ENCODE measurements around the gene GLOD5. TPM values are rescaled to one million over a fixed set of nuclear protein-coding genes. Genes with fewer than 3 reads are reported as not detected.

GLOD5 gene
- total RNA-seq, 2 experiments from 2014 or later: not detected

- no peak overlapping the region for H3K4me2 ChIP-seq (ENCODE audit: low read length)
- no peak overlapping the region for H2AFZ ChIP-seq (ENCODE audit: low read length)
- H3K36me3 ChIP-seq (ENCODE audit: insufficient read depth, low read length): no peaks in the 10 kb centered on the region
- H3K4me1 ChIP-seq (ENCODE audit: insufficient read depth, low read length, poor library complexity, severe bottlenecking): peaks cover 2% of the 10 kb centered on the region
- no peaks in the 10 kb centered on the region for H3K79me2 ChIP-seq (ENCODE audit: insufficient read depth, low read depth, low read length)
- H3K9me3 ChIP-seq (ENCODE audit: low read length): no peaks in the 10 kb centered on the region
- no peaks in the 10 kb centered on the region for H4K20me1 ChIP-seq (ENCODE audit: insufficient read depth, low read length)
- ChIA-PET CTCF (ENCODE audit: unreplicated experiment) (no interaction called here), POLR2A (no interaction called here)
- H3K4me3 ChIP-seq (ENCODE audit: low read depth, low read length, poor library complexity, severe bottlenecking): no peak overlapping the region
- H3K9me2 ChIP-seq (ENCODE audit: insufficient read depth, low read length): no peaks in the 10 kb centered on the region
- H3K27ac ChIP-seq (ENCODE audit: low read depth, low read length, poor library complexity, severe bottlenecking): no peak overlapping the region
- intact Hi-C loops (cut with micrococcal nuclease; ENCODE audit: unreplicated experiment): no loop called here
- no TSS peak for BruUV-seq (replicated peaks)
- DNase-seq (ENCODE audit: low spot score): no peak
- TF ChIP-seq EZH2phosphoT487 (IDR thresholded peaks at IDR 0.05; ENCODE audit: borderline replicate concordance, low read depth, low read length): no peak
- TF ChIP-seq, protein P1, sequence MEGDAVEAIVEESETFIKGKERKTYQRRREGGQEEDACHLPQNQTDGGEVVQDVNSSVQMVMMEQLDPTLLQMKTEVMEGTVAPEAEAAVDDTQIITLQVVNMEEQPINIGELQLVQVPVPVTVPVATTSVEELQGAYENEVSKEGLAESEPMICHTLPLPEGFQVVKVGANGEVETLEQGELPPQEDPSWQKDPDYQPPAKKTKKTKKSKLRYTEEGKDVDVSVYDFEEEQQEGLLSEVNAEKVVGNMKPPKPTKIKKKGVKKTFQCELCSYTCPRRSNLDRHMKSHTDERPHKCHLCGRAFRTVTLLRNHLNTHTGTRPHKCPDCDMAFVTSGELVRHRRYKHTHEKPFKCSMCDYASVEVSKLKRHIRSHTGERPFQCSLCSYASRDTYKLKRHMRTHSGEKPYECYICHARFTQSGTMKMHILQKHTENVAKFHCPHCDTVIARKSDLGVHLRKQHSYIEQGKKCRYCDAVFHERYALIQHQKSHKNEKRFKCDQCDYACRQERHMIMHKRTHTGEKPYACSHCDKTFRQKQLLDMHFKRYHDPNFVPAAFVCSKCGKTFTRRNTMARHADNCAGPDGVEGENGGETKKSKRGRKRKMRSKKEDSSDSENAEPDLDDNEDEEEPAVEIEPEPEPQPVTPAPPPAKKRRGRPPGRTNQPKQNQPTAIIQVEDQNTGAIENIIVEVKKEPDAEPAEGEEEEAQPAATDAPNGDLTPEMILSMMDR (conservative IDR thresholded peaks at IDR 0.05; ENCODE audit: low read length): no peak
Observed at GRCh38 chrX:48794911-48795515, 33.5 kb downstream of the GLOD5 start.

DNA sequence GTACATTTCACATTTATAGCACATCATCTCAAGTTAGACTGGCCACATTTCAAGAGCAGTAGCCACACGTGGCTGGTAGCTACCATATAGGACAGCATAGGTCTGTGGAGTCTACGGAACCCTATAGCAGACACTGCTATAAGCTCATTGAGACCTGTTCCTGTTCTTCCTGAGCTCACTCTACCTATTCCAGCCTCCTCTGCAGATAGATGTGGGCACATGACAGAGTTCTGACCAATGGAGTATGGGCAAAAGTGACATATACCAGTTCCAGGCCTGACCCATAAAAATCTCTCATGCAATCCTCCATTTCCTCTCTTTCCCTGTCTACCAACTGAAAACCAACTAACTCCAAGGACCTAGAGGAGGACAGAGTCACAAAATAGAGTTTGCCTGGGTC lies 36.8 kb downstream of the GLOD5 start:
- intact Hi-C loops (cut with micrococcal nuclease; ENCODE audit: unreplicated experiment): no loop called here
- no peak for TF ChIP-seq EZH2phosphoT487 (IDR thresholded peaks at IDR 0.05; ENCODE audit: borderline replicate concordance, low read depth, low read length)
- TF ChIP-seq, protein P1 (conservative IDR thresholded peaks at IDR 0.05; ENCODE audit: low read length): no peak
- Histone ChIP-seq H3K27ac (ENCODE audit: low read depth, low read length, poor library complexity, severe bottlenecking) (no peak overlapping the region), H3K4me3 (ENCODE audit: low read depth, low read length, poor library complexity, severe bottlenecking) (no peak overlapping the region), H2AFZ (ENCODE audit: low read length) (no peak overlapping the region), H3K4me2 (ENCODE audit: low read length) (no peak overlapping the region), H3K9me3 (ENCODE audit: low read length) (no peaks in the 10 kb centered on the region), H4K20me1 (ENCODE audit: insufficient read depth, low read length) (no peaks in the 10 kb centered on the region), H3K36me3 (ENCODE audit: insufficient read depth, low read length) (peaks cover 3% of the 10 kb centered on the region), H3K4me1 (ENCODE audit: insufficient read depth, low read length, poor library complexity, severe bottlenecking) (peaks cover 15% of the 10 kb centered on the region), H3K79me2 (ENCODE audit: insufficient read depth, low read depth, low read length) (peaks cover 6% of the 10 kb centered on the region; the same call in 1 of the 2 replicates), H3K9me2 (ENCODE audit: insufficient read depth, low read length) (no peaks in the 10 kb centered on the region)
- no TSS peak for BruUV-seq (replicated peaks)
- ChIA-PET CTCF (ENCODE audit: unreplicated experiment) (interaction anchor here (0.5 kb wide), 1 partner anchor 122 kb away, joined by 4 read pairs; no protein-coding TSS in a partner anchor), POLR2A (interaction anchor here (0.7 kb wide), 1 partner anchor 84 kb away, joined by 4 read pairs; no protein-coding TSS in a partner anchor)
- no peak for DNase-seq (ENCODE audit: low spot score)

Data from OCI-LY7 (cell line).